Suprapubic skin (tissue), 4 donors: ENCODE measurements around the gene ANKRD12.

Experiments
- CTCF ChIP-seq, 2 donors: fragments of 200-600 bp in 1 of 2; fragments of 450-650 bp in 1 of 2; sonication (generic) in 1 of 2; IDR thresholded peaks; one replicate each; pipeline ENCODE4 v1.5.1; 2016 to 2019; ENCODE audit warnings: antibody characterized with exemption in 2 of 2, mild to moderate bottlenecking in 1 of 2, moderate library complexity in 1 of 2
- EP300 ChIP-seq: sonication (generic); formaldehyde crosslinking; IDR thresholded peaks from one replicate; pipeline ENCODE4 v1.6.1; 2017; ENCODE audit warnings: antibody characterized with exemption
- POLR2A ChIP-seq, 2 donors: fragments of 450-650 bp; IDR thresholded peaks; one replicate each; pipeline ENCODE4 v1.6.1; 2017; ENCODE audit warnings: antibody characterized with exemption in 2 of 2, mild to moderate bottlenecking in 2 of 2, moderate library complexity in 2 of 2
- POLR2AphosphoS5 ChIP-seq, 3 donors: sonication (generic); formaldehyde crosslinking; IDR thresholded peaks; one replicate each; pipeline ENCODE4 v1.6.1; 2017; ENCODE audit warnings: antibody characterized with exemption in 3 of 3

DNA sequence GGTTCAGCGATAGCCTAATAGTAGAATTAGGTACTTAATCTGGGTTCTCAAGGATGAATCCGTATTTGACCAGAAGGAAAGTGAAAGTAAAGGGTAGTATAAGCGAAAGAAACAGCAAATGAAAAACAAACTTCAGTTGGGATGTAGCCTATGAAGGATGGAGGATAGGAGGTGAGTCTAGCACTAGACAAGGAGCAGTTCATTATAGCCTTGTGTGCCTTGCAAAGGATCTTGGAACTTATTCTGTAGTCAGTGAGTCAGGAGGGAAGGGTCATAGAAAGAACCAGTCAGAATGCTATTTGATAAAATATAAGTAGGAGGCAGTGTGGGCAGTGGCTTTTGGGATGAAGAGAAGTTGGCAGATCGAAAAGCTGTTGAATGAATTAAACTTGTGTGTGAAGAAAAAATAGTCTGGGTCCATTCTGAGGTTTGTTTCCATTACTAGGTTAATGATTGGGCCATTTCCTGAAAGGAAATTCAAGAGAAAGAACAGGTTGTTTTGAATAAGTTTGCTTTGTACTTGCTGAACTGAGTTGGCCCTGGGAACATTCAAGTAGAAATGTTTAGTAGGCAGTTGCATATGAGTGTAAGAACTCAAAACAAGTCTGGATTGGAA is 48.5 kb downstream of the ANKRD12 start:
- TF ChIP-seq CTCF (IDR thresholded peaks at IDR 0.05) (no peak), POLR2A (IDR thresholded peaks at IDR 0.05) (no peak), POLR2AphosphoS5 (IDR thresholded peaks at IDR 0.05) (no peak), EP300 (no peak)
